Uterus (tissue), 2 donors: ENCODE data around the gene SPOCK1.

Experiments
- POLR2A ChIP-seq, 2 donors: fragments of 450-650 bp; IDR thresholded peaks; one replicate each; pipeline ENCODE4 v1.6.1; 2016; ENCODE audit warnings: antibody characterized with exemption in 2 of 2, mild to moderate bottlenecking in 1 of 2, moderate library complexity in 1 of 2
- TF ChIP-seq, protein P1 (sequence below), 4 experiments: fragments of 200-600 bp in 2 of 4; fragments of 450-650 bp in 2 of 4; sonication (generic) in 2 of 4; IDR thresholded peaks; one replicate each; pipeline ENCODE4 v1.5.1; 2016 to 2019; ENCODE audit warnings: antibody characterized with exemption in 4 of 4, mild to moderate bottlenecking in 2 of 4, moderate library complexity in 1 of 4

DNA sequence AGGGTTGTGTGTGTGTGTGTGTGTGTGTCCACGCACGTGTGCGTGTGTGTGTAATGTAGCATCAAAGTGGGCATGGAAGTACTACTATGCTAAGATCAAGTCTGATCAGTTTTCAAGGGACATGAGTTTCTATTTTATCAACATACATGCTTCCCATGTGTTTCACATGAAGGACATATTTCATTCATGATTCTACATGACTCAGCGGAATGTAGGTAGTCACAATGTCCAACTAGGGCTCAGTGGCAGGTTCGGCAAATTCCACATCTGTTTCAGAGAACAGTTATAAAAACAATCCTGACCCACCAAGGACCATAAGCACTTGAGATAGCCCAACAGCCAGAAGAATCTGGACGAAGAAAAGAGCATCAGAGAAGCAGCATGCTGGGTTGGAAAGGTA is 148.3 kb downstream of the SPOCK1 start:
- no peak for TF ChIP-seq POLR2A (IDR thresholded peaks at IDR 0.05)
- TF ChIP-seq, protein P1, sequence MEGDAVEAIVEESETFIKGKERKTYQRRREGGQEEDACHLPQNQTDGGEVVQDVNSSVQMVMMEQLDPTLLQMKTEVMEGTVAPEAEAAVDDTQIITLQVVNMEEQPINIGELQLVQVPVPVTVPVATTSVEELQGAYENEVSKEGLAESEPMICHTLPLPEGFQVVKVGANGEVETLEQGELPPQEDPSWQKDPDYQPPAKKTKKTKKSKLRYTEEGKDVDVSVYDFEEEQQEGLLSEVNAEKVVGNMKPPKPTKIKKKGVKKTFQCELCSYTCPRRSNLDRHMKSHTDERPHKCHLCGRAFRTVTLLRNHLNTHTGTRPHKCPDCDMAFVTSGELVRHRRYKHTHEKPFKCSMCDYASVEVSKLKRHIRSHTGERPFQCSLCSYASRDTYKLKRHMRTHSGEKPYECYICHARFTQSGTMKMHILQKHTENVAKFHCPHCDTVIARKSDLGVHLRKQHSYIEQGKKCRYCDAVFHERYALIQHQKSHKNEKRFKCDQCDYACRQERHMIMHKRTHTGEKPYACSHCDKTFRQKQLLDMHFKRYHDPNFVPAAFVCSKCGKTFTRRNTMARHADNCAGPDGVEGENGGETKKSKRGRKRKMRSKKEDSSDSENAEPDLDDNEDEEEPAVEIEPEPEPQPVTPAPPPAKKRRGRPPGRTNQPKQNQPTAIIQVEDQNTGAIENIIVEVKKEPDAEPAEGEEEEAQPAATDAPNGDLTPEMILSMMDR (IDR thresholded peaks at IDR 0.05) = no peak
